Activated CD4-positive, alpha-beta T cell treated with anti-CD3 and anti-CD28 coated beads for 24 hours (primary cell): ENCODE measurements around the gene SMAD2.

Experiments
- DNase-seq, 2 donors: peaks; one replicate each; pipeline ENCODE4 v3.0.0-alpha.2; 2020; ENCODE audit warnings: low read depth in 2 of 2

SMAD2 gene

GRCh38 chr18:47895565-47896250, 34.8 kb downstream of the SMAD2 start:
- no peak for DNase-seq

DNA sequence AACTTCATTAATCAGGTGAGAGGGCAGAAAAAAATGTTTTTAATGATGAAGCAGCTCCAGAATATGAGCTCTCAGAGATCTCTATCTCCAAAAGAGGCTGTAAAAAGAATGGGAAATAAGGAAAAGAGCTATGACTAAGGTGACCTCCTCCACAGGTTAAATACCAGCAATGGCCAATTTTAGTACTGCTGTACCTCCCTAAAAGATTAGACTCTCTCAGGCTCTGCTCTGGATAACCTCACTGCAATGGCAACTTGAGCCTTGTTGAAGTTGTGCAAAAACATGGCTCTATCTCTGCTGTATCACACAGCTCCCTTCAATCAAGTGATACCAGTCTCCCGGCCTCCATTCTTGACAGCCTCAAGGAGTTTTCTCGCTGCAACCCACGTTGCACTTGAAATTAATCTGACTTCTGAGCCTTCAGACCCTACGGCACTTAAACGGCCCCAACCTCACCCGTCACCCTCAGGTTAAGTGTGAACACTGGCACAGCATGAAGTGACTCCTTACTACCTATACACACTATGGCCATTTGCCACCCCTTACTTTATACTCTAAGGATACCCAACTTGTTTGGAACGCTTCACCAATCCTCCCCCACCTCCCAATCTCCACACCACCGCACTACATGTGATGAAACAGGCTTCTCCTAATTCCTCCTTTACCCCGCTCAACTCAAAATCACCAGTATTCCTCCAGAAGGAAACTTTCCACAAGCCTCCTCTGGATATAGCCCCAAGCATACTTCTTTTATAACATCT, 36.3 kb downstream of the SMAD2 start:
- no peak for DNase-seq

- no peak for DNase-seq
Measured at GRCh38 chr18:47893047-47893446, 37.4 kb downstream of the SMAD2 start.

DNA sequence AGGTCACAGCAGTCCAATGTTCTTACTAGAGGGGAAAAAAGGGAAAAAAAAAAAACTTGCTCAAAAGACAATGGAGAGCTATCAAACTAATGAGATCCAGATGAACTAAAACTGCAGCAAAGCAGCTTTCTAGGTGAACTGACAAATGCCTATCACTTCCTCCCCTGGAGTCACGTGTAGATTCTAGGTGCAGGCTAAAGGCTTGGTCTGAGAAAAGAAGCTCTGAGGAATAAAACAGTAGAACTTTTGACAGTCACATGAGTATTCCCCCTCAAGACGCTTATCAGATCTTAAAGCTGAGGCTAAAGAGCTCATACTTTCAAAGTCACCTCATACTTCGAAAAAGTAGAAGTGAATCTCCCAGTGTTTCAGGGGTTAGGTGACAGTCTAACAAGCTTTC, 42.3 kb downstream of the SMAD2 start:
- DNase-seq = no peak

- no peak for DNase-seq
Measured at GRCh38 chr18:47887227-47887626, 43.2 kb downstream of the SMAD2 start.

GRCh38 chr18:47883771-47884413, 46.6 kb downstream of the SMAD2 start:
- peak in 1 of 2 donors; percentile 23 for DNase-seq

GRCh38 chr18:47882641-47883040, 47.8 kb downstream of the SMAD2 start:
- no peak for DNase-seq

DNA sequence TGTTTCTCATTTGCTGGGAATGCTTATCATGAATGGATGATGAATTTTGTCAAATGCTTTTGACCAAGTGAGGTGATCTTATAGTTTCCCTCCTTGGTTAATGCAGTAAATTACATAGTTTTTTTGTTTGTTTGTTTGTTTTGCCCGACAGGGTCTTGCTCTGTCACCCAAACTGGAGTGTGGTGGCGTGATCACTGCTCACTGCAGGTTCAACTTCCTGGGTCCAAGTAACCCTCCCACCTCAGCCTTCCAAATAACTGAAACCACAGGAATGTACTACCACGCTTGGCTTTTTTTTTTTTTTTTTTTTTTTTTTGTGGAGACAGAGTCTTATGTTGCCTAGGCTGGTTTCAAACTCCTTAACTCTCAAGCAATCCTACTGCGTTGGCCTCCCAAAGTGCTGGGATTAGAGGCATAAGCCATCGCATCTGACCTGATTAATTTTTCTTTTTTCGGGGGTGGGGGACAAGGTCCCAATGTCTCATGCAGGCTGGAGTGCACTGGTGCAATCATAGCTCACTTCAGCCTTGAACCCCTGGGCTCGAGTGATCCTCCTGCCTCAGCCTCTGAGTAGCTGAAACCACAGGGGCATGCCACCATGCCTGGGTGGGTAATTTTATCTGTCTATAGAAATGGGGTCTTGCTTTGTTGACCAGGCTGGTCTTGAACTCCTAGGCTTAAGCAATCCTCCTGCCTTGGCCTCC, 48.6 kb downstream of the SMAD2 start:
- DNase-seq = no peak

DNA sequence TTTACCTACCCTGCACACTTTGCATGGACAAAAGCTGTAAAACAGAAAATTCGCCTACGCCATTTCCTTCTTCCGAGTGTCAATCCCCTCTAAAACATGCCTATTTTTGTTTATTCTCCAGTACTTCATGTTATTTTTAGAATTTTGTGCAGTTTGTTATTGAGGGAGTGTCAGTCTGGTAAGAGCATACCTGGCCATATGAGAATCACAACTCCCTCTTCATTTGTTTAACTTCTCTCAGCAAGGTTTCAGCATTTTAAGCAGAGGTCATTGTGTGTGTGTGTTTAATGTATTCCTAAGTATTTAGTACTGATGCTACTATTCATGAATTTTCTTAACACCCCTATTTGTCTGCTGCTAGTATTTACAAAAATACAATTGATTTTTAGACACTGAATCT, 49.4 kb downstream of the SMAD2 start:
- no peak for DNase-seq

GRCh38 chr18:47877892-47878291, 52.6 kb downstream of the SMAD2 start:
- DNase-seq = no peak

DNA sequence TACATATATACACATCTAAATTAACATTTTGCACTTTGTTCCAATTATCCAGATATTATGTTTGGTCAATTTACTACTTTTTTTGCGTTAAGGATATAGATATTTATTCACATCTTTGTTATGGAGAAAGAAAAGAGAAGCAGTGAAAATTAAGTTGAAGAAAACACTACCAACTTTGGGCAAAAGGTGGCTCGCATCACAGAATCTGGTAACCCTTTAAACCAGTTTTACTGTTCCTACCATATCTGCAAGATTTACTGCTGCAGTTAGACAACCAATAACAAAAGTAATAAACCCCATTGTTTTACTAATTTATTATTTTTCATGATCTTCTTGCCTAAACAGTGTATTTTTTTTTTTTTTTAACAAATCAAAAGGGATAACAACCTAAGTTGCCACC, 53.6 kb downstream of the SMAD2 start:
- no peak for DNase-seq

GRCh38 chr18:47873625-47874024, 56.8 kb downstream of the SMAD2 start:
- DNase-seq = no peak

DNA sequence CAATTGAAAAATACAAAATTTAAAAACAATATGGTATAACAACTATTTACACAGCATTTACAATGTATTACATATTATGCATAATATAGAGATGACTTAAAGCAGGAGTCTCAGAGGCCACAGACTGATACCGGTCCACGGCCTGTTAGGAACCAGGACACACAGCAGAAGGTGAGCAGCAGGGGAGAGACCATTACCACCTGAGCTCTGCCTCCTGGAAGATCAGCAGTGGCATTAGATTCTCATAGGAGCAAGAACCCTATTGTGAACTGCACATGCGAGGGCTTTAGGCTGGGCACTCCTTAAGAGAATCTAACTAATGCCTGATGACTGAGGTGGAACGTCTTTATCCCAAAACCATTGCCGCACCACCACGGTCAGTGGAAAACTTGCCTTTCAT, 58.0 kb downstream of the SMAD2 start:
- DNase-seq = no peak

DNA sequence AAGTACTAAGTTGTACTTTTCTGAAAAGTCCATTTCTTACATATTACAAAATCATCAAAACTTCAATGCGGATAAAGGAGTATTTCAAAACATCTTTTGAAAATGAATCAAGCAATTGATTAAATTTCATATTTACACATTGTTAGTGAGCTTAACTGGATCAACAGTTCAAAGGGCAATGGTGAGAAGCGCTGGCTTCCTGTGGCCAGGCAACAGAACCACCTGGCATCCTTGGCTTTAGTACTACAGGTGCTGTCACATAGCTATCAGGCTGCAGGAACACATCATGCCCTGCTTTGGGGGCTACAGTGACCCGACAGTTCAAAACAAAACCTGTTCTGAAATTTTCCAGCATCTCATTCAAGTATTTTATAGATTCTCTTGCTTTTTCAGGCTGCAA, 59.2 kb downstream of the SMAD2 start:
- no peak for DNase-seq

DNA sequence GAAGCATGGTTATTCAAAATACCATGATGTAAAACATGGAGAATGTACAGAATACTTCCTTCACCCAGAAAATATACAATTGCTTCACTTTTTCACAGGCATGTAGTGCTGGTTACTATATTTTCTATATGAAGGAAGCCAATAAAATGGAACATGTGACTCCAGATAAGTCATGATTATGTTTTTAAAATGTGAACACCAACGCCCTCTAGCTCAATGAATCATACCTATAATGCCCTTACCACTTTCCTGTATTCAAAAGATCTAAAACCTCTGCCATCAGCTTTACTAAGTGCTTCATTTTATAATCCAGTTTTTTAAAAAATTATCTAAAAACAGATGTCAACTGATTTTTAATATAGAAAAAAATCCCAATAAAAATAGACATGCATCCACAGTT, 59.9 kb downstream of the SMAD2 start:
- no peak for DNase-seq

- no peak for DNase-seq
Measured at GRCh38 chr18:47868744-47869143, 61.7 kb downstream of the SMAD2 start.

DNA sequence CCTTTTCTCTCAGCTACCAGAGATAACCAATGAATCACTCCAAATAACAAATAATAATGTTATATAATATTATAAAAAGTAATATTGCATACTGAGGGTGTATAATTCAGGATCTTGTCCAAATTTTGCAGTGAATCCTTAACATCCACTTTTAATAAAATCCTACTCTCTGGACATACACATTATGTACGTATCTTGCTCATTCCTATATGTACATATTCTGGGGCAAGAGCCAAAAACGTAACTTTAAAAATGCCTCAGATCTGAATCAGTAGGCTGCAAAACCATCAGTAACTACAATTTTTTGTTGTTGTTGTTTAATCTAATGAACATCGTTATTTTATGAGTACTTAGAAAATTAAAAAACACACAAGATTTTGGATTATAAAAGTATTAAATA, 65.3 kb downstream of the SMAD2 start:
- DNase-seq = no peak

GRCh38 chr18:47863041-47863440, 67.4 kb downstream of the SMAD2 start:
- DNase-seq = no peak

DNA sequence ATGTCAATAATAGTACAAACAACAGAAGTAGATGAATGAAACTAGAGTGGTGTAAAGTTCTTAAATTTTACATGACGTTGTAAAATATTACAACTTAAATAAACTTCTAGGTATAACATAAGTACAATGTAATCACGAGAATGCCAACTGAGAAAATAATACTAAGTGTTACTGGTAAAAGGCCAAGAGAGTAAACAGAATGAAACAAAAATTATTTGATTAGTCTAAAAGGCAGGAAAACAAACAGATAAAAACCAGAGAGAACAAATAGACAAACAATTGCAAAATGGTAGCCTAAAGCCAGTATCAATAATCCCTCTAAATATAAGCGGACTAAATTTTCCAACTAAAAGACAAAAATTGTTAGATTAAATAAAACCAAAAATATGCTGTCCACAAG, 71.9 kb downstream of the SMAD2 start:
- DNase-seq = no peak

DNA sequence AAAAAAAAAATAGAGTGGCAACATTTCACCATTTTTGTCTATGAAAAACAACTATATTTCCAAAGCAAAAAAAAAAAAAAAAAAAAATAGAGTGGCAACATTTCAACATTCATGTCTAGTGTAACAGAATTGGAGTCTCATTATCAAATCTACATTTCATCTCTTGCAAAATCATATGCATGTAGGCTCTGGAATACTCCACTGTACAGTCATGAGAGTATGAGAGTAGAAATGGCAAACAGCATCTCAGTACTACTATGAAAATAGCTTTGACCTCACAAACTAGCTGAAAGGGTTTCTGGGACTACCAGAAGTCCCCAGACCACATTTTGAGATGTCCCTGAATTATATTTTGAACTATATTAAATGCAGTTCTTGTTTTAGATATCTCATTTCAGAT, 82.8 kb downstream of the SMAD2 start:
- DNase-seq = no peak

DNA sequence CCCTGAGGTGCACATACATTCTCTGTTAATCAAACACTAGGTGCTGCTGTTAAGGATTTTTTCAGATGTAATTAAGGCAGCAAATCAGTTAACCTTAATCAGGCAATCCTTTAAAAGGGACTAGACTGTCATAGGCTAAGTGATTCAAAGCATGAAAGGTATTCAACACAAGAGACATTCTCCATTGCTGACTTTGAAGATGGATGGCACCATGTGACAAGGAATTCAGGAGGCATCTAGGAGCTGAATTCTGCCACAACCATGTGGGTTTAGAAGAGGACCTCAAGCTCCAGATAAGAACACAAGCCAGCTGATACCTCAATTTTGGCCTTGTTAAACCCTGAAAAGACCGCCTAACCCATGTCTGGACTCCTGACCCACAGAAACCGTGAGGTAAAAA, 84.0 kb downstream of the SMAD2 start:
- no peak for DNase-seq

- DNase-seq = no peak
Measured at GRCh38 chr18:47844828-47845498, 85.5 kb downstream of the SMAD2 start.
